IMR-90 (cell line): ENCODE results near the gene GALNT14.

Experiments used
- CEBPB ChIP-seq: IDR thresholded peaks from 2 replicates; pipeline ENCODE4 v1.6.1; 2012; ENCODE audit warnings: low read depth, low read length, improper control_type of control experiment
- CHD1 ChIP-seq: IDR thresholded peaks from 2 replicates; pipeline ENCODE4 v1.6.1; 2012; ENCODE audit warnings: low read depth, low read length, improper control_type of control experiment
- CTCF ChIP-seq: conservative IDR thresholded peaks from 2 replicates; pipeline ENCODE4 v1.5.1; 2012; ENCODE audit warnings: mild to moderate bottlenecking, low read depth, low read length, improper control_type of control experiment
- ELK1 ChIP-seq: fragments of 150-350 bp; IDR thresholded peaks from 2 replicates; pipeline ENCODE4 v1.6.1; 2016; ENCODE audit warnings: low read depth, mild to moderate bottlenecking, low read length, moderate library complexity, borderline replicate concordance
- MAFK ChIP-seq: IDR thresholded peaks from 2 replicates; pipeline ENCODE4 v1.6.1; 2012; ENCODE audit warnings: low read depth, low read length, improper control_type of control experiment
- MAZ ChIP-seq: IDR thresholded peaks from 2 replicates; pipeline ENCODE4 v1.6.1; 2012; ENCODE audit warnings: low read depth, mild to moderate bottlenecking, low read length, improper control_type of control experiment, moderate library complexity, borderline replicate concordance
- MXI1 ChIP-seq: IDR thresholded peaks from 2 replicates; pipeline ENCODE4 v1.6.1; 2012; ENCODE audit warnings: low read depth, mild to moderate bottlenecking, low read length, moderate library complexity, borderline replicate concordance
- POLR2A ChIP-seq: IDR thresholded peaks from 2 replicates; pipeline ENCODE4 v1.6.1; 2012; ENCODE audit warnings: mild to moderate bottlenecking, low read depth, low read length
- RAD21 ChIP-seq: IDR thresholded peaks from 2 replicates; pipeline ENCODE4 v1.6.1; 2012; ENCODE audit warnings: low read length, improper control_type of control experiment
- RCOR1 ChIP-seq: IDR thresholded peaks from 2 replicates; pipeline ENCODE4 v1.6.1; 2012; ENCODE audit warnings: mild to moderate bottlenecking, low read length, improper control_type of control experiment; ENCODE audit not compliant: insufficient replicate concordance
- SMC3 ChIP-seq: fragments of 150-350 bp; IDR thresholded peaks from 2 replicates; pipeline ENCODE4 v1.6.1; 2016; ENCODE audit warnings: low read depth, mild to moderate bottlenecking, antibody characterized with exemption, low read length, moderate library complexity
- USF2 ChIP-seq: fragments of 150-350 bp; IDR thresholded peaks from 2 replicates; pipeline ENCODE4 v1.6.1; 2017; ENCODE audit warnings: mild to moderate bottlenecking, antibody characterized with exemption, low read length, low read depth

GRCh38 chr2:30915486-30915885, 222.8 kb downstream of the GALNT14 start:
- TF ChIP-seq RAD21 (no peak), SMC3 (no peak), POLR2A (no peak), MAZ (no peak), CTCF (peak; percentile 17; the same call in 1 of the 2 replicates), MAFK (no peak), RCOR1 (no peak), CHD1 (no peak), MXI1 (no peak), USF2 (no peak), CEBPB (no peak), ELK1 (no peak)
